Right renal pelvis (tissue), 4 donors: Measurements from ENCODE around the gene TPRKB. TPM values are rescaled to one million over a fixed set of nuclear protein-coding genes. Genes with fewer than 3 reads are reported as not detected.
"Not testable (repeated sequence)": the region's sequence is repeated elsewhere in the genome, so short reads cannot be mapped to it uniquely, and the experiment has no call there.

Experiments
- DNase-seq, 4 donors: peaks; one replicate each; pipeline ENCODE4 v3.0.0-alpha.2; 2013; ENCODE audit warnings: low read depth in 4 of 4, low spot score in 3 of 4, missing footprints in 1 of 4
- polyA plus RNA-seq, 4 donors: library from polyadenylated mRNA; unstranded; fragments of 120-200 nt; gene quantifications; one replicate each; pipeline ENCODE4 v1.2.1, GENCODE V29; 2013; ENCODE audit not compliant: insufficient read length in 4 of 4

Gene TPRKB
- polyA plus RNA-seq, 4 donors = 66.6 to 82.3 (median 75.4) TPM

DNA sequence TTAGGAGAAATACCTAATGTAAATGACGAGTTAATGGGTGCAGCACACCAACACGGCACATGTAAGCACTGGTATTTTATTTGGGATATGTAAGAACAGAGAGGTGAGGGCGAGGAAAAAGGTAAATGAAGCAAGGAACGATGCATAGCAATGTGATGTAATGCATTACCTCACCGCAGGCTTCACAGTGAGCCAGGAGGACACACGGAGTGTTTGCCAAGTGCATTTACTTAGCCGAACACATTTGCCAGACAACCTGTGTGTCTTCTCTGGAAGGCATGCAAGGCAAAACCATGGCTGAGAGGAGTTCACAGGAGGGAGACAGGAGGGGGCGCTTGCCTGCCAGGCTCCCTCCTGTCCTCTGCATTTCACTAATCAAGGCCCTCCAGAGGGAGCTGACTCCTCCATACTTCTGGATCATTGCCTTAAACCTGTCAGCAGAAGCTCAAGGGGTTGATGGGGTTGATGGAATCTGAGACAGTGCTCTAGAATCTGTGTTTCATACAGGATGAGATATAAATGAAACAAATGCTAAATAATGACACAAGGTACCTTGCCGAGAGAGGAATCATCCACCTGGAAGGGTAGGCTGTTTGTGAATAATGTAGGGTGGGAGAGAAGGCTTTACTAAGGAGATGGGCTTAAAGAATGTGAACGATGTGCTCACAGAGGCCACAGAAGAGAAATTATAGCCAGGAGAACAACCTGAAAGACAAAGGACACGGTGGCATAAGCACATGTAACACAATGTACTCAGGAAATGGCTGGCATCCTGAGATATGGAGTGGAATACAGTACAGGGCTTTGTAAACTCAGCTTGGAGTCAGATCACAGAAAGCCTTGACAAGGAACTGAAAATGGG, 9.1 kb upstream of the TPRKB start:
- DNase-seq = no peak

DNA sequence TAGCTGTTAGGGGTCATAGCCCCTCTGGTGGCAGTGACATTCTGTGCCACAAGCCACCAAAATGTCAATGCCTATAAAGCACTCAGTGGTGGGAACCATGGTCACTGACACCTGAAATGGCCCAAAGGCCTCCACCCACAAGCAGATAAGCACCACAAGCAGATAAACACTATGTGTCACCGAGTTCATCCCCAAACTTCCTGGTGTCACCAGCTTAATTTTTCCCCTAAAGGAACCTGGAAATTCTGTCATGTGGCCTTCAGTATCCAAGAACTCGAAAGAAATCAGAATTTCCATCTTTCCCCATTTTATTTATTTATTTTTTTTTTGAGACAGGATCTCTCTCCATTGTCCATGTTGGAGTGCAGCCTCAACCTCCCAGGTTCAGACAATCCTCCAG, 3.6 kb upstream of the TPRKB start:
- DNase-seq = no peak

DNA sequence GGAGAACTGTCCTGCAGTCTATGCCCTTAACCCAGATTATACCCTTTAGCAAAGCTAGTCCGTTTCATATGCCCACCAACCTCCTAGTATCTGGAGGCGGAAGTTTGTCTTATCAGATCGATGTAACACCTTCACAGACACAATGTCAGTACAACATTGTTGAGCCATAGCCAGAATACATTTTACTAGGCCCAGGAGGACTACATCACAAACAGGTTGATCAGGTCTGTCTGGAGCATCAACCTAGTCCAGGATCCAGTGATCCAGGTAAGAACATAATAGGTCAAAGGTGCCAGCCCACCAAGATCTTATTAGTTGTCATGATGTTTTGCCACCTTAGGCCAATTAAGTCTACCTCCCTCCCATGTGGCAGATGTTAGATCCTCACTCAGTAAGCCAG, 2.0 kb upstream of the TPRKB start:
- DNase-seq = no peak

DNA sequence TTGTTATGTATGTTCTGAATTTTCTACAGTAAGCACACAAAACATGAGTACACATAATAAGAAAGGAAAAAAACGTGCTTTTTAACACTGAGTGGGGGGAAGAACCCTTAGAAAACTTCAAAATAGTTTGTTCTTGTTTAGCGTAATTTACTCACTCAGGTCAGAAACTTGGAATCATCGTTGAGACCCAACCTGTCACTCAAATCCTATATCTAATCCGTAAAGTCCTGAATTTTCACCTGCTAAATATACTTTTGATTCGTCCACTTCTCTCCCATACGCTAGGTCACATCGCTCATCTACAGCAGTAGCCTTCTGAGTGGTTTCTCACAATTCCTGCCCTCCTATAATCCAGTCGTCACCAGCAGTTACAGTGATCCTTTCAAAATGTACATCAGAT, 767 bp downstream of the TPRKB start:
- no peak for DNase-seq

DNA sequence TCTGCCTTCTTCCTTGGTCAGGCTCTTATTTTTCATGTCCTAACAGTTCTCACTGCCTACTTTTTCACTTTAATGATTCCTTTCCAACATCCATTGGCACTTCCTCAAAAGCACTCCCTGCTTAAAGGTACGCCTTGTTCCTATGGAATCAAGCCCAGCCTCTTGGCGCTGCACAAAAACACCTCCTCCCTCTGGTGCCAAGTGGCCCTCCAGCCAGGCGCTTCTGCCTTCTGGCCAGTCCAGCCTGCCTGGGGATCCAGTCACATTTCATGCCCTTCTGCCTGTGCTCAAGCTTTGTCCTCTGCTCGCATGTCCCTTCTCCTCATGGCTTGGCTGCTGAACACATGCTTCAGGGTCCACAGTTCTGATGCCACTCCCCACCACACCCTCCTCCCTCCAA, 6.3 kb downstream of the TPRKB start:
- no peak for DNase-seq

DNA sequence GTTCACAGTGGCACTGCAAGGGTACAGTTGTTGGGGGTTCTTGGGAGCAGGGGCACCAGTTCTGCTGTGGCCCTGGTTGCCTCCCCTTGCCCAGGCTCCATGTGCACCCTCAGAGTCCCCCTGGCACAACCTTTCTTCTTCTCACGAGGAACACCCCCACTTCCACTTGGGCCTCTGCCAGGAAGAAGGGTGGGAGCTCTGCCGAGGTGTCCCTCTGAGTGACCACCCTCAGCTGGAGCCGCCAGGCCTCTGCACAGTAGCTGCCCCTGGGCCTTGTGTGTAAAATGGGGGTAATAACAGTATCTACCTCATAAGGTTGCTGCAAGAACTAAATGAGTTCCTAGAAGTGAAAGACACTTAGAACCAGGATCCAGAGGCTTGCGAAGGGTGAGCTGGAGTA, 8.4 kb downstream of the TPRKB start:
- DNase-seq = no peak

DNA sequence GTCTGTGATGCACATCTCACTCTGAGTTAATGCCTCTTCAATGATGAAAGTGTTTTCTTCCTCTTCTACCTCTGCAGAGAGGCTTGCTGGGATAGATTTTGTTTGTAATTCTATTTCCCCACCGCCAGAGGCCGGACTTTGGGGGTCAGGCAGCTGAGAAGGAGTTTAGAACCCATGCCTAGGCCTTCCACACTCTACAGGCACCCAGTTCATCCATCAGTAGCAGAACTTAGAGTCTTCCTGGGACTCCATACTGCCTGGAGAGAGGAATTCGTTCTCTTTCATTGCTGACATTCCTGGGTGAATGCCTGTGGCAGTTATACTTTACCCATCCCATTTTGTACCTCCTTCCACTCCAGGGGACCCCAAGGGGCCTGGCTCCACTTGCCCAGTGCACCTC, 9.1 kb downstream of the TPRKB start:
- DNase-seq = no peak

DNA sequence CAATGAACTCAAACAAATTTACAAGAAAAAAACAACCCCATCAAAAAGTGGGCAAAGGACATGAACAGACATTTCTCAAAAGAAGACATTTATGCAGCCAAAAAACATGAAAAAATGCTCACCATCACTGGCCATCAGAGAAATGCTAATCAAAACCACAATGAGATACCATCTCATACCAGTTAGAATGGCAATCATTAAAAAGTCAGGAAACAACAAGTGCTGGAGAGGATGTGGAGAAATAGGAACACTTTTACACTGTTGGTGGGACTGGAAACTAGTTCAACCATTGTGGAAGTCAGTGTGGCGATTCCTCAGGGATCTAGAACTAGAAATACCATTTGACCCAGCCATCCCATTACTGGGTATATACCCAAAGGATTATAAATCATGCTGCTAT, 10.5 kb downstream of the TPRKB start:
- not testable (repeated sequence) for DNase-seq

DNA sequence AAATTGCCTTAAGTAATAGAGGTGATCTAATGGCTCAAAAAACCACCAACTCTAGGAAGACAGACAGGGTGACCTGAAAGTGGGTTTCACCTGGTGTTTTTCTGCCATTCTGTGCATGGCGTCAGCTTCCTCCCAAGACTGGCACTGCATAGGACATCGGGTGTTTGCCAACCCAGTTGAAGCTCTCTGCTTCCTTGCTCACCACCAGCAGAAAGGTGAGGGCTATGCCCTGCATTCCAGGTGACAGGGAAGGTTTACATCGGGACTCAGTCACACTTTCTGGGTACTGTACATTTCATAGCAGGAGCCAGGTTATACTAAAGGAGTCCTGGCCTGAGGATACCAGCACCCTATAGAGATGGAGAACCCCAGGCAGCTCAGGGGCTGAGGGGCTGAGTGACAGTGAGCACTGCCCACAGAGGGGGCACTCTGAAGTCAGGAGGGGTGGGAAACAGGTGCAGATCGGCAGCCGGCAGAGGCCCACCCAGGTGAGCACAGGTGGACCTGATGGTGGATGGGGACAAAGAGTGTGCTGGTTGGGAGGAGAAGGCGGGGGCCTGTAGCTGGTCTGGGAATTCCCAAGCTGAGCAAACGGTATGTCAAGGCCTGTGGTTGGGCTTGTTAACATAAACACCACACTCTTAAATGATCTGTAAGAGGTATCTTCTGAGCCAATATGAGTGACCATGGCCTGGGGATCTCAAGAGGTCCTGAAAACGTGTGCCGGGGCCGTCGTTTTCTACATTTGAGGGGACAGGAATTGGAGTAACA, 18.1 kb downstream of the TPRKB start:
- no peak for DNase-seq

DNA sequence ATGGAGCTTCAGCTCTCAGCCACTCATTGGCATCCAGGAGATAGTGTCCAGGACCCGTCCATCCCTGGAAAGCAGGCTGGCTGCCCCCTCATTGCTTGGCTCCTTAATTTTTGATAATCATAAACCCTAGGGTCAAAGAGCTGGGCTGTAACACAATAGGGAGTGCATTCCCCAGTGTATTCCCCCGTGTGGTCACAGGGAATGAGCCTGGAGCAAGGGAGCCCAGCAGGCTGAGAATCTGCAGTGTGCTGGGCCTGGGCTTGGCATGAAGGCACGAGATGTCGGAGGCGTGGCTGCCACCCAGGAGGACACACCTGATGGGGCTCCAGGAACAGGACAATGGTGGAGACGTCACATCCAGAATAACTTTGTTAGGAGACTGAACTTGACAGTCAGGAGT, 18.7 kb downstream of the TPRKB start:
- no peak for DNase-seq

DNA sequence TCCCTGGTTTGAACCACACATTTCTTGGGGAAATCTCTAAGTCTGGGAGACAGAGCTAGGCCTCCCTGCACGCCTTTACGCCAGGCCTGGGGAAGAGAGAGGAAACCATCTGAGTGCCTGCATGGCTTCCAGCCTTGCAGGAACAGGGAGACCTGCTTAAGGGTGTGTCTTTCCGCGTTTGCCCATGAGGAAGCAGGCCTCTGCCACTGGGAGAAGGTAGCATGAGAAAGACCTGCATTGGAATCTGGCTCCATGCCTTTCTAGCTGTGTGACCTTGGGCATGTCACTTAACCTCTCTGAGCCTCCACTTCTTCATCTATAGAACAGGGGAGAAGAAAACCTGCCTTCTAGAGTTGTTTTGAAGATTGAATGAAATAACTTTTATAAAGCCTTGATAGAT, 19.4 kb downstream of the TPRKB start:
- not testable (repeated sequence) for DNase-seq

DNA sequence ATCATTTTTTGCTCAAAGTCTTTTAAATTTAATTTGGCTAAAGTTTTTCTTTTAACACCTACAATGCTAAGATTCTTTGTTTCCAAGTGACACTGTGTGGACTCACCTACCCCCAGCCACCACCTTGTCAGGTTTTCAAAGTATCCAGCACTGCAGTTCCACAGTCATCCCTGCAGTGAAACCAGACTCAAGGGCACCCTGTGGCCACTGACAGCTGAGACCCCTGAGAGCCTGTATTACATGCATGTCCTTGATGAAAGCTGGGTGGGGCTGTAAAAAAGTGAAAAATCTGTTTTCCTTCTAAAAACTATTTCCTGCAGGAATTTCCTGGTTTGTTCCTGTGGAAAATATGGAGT, 19.9 kb downstream of the TPRKB start:
- no peak for DNase-seq

DNA sequence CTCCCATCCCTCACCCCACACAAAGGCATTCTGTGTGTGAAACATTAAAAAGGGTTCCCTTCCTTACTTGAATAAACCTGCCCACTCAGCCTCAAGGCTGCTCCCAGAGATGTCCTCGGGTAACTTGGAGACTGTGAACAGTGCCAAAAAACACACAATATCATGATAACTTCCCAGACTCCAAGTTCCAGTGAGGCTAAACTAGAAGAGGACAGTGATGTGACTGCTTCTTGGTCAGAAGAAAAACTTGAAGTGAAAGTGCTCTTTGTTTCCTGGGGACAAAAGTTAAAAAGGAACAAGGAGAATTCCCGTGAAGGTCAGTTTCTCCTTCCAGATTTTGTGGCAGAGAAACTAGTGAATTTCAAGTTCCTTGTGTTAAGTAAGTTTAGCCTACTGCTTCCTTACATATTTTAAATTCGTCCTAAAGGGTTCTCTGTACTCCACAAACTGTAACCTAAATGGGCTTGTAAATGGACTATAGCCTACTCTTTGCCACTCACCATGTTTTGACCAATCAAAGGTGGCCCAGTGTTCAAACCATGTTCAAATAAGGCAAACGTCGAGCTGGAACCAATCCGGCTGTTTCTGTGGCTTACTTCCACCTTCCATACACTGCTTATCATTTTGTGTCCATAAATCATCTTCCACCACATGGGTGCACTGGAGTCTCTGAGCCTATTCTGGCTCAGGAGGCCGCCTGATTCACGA, 20.4 kb downstream of the TPRKB start:
- peak in 1 of 4 donors; percentile 3 for DNase-seq

DNA sequence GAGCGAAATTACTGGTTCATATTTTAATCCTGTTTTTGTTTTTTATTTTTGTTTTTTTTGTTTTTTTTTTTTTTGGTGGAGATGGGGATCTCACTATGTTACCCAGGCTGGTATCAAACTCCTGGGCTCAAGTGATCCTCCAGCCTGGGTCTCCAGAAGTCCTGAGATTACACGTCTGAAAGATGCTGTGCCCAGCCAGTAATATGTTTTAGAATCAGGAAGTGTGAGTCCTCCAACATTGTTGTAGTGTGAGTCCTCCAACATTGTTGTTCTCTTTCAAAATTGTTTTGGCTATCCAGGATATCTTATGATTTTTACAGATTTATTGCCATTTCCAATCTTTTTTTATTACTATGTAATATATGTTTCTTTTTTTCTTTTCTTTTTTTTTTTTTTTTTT, 23.1 kb downstream of the TPRKB start:
- no peak for DNase-seq

DNA sequence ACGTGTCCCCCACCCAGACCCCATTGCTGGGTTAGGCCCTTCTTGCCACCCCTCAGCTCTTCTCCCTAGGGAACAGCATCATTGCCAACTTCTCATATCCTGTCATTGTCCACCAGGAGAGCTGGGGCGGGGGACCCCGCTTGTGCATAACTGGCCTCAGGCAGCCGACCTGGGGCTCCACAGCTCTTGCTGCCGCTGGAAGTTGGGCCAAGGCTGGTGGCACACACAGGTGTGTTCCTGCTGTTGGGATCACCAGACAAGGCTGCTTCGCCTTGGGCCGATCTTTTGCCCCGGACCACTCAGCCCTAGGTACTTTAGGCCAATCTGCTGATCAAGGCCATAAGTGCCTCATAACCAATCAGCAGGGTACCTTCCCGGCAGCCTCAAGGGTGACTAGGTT, 28.6 kb downstream of the TPRKB start:
- DNase-seq = no peak

DNA sequence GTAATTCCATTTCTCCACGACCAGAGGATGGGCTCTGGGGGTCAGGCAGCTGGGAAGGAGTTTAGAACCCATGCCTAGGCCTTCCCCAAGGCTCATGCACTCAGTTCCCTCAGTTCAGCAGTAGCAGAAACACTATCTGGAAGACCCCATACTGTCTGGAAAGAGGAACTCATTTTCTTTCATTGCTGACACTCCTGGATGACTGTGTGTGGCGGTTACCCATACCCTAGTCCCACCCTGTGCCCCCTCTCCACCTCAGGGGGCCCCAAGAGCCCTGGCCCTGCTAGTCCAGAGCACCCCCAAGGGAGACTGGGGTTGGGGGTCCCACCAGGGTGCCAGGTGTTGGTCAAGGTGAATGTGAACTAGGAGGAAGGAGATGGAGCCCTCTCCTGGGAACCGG, 29.5 kb downstream of the TPRKB start:
- DNase-seq = no peak

DNA sequence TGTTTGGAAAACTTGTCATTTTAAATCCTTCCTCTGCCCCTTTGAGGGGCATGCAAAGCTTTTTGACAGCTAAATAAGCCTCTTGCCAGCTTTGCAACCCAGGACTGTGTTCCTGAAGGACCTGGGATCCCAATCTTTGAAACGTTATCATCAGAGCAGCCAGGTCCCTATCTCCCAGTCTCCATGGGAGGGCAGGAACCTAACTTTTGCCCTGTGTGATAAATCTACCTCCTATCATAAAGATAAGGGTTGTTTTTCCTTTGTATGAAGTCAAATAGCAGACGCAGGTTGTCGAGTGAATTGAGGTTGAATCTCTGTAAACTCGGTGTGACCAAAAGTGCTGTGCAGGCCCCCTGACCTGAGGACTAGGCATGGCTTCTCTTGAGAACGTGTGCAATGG, 30.1 kb downstream of the TPRKB start:
- DNase-seq = no peak

DNA sequence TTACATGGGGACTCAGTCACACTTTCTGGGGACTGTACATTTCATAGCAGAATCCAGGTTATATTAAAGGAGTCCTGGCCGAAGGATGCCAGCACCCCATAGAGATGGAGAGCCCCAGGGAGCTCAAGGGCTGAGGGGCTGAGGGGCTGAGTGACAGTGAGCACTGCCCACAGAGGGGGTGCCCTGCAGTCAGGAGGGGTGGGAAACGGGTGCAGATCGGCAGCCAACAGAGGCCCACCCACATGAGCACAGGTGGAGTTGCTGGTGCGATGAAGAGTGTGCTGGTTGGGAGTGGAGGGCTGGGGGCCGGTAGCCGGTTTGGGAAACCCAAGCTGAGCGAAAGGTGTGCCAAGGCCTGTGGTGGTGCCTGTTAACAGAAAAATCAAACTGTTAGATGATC, 32.1 kb downstream of the TPRKB start:
- DNase-seq = no peak

DNA sequence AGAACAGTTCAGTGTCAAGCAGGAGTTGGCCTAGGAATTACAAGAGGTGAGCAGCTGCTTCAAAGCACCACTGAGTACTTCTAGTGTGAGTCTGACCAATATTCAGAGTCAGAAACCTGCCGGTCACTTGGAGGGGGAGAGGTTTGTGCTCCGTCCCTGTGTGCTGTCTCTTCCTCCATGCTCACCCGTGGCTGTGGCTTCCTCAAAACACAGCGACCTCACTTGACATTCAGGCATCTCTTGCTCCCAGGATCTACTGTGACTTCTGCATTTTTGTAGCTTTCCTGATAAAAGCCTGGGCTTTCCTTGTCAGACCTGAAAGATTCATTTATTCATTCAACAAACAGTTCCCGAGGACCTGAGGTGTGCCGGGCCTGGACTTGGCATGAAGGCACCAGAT, 32.9 kb downstream of the TPRKB start:
- no peak for DNase-seq

DNA sequence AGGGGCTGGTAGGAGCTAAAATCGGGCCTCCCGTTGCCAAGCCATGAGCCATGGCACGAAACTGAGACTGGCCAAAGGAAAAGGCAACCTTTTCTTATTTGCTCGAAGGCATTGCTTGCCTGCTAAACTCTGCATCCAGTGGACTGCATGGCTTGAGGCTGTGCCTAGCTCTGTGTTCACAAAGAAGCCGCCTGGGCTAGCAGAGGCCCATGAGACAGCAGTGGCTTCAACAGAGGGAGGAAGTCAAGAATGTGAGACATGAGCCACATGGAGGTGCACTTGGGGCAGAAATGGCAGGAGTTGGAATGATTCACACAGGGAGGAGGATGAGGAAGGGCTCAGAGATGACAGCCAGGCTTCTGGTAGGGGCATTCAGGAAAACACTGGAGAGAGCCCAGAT, 33.5 kb downstream of the TPRKB start:
- no peak for DNase-seq

DNA sequence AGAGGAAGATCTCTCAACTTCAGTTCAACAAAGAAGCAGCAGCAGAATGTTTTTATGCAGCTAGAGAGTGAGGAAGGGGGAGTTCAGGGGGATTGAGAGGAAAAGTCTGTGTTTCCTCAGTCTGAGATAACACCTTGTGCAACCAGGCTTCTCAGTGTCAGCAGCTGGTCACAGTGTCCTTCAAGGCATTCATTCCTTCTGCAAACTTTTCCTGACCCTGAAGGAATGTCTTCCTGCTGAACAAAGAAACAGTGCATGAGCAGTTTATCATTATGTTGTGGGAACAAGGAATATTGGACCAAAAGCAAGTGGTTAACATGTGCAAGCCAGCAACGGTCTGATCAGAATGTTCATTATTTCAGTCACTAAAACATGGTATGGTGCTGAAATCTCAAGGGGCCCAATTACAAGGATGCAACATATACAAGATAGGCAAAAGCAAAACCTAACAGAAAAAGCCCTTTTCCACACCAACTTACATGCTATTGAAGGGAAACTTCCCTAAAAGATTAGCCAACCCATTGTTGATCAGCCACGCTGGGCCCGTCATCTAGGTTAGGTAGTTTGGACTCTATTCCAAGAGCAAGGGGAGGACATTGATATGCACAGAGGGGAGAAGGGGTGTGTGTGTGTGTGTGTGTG, 34.2 kb downstream of the TPRKB start:
- DNase-seq = not testable (repeated sequence)
